ENCODE data around the gene SORD. TPM values are rescaled to one million over a fixed set of nuclear protein-coding genes. Genes with fewer than 3 reads are reported as not detected.
"Not testable (repeated sequence)": the region's sequence is repeated elsewhere in the genome, so short reads cannot be mapped to it uniquely, and the experiment has no call there.

The SORD gene
- total RNA-seq, 1 donor from 2014 or later = 1.6 TPM

DNA sequence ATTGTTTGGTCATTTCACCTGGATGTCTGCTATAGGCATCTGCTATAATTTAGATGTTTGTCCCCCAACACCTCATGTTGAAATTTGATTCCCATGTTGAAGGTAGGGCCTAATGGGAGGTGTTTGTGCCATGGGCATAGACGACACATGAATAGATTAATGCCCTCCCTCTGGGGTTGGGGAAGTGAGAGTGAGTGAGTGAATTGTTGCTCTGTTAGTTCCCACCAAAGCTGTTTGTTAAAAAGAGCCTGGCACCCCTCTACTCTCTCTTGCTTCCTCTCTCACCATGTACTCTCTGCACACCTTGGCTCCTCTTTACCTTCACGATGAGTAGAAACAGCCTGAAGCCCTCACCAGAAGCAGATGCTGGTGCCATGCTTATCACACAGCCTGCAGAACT is 23.9 kb upstream of the SORD start:
- no peak overlapping the region for H3K27ac ChIP-seq (ENCODE audit: low read depth, low read length)
- H3K4me1 ChIP-seq (ENCODE audit: control insufficient read depth in 3 of 3, insufficient read depth in 3 of 3, low read length in 3 of 3) = no peaks in the 10 kb centered on the region

DNA sequence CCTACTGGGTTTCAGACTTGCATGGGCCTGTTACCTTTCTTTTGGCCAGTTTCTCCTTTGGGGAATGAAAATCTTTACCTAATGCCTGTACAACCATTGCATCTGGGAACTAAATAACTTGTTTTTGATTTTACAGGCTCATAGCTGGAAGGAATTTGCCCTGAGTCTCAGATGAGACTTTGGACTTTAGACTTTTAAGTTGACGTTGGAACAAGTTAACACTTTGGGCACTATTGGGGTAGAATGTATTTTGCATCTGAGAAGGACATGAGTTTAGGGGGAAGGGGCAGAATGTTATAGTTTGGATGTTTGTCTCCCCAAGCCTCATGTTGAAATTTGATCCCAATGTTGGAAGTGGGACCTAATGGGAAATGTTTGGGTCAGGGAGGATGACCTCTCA is 21.8 kb upstream of the SORD start:
- not testable (repeated sequence) for H3K27ac ChIP-seq (ENCODE audit: low read depth, low read length); H3K4me3 ChIP-seq (ENCODE audit: low read length in 3 of 3); H3K9ac ChIP-seq (ENCODE audit: low read depth in 1 of 3, low read length in 3 of 3); H3K36me3 ChIP-seq (ENCODE audit: control insufficient read depth in 3 of 3, insufficient read depth in 3 of 3, low read length in 3 of 3); H3K9me3 ChIP-seq (ENCODE audit: control insufficient read depth in 3 of 3, low read length in 3 of 3); H3K27me3 ChIP-seq (ENCODE audit: control insufficient read depth in 3 of 3, insufficient read depth in 3 of 3, low read length in 3 of 3); H3K4me1 ChIP-seq (ENCODE audit: control insufficient read depth in 3 of 3, insufficient read depth in 3 of 3, low read length in 3 of 3)

More for the DNA sequence above, 23.9 kb upstream of the SORD start:
- no peak overlapping the region for H3K9ac ChIP-seq (ENCODE audit: low read depth in 1 of 3, low read length in 3 of 3)
- H3K9me3 ChIP-seq (ENCODE audit: control insufficient read depth in 3 of 3, low read length in 3 of 3) = no peaks in the 10 kb centered on the region
- H3K36me3 ChIP-seq (ENCODE audit: control insufficient read depth in 3 of 3, insufficient read depth in 3 of 3, low read length in 3 of 3) = no peaks in the 10 kb centered on the region
- no peak overlapping the region for H3K4me3 ChIP-seq (ENCODE audit: low read length in 3 of 3)
- H3K27me3 ChIP-seq (ENCODE audit: control insufficient read depth in 3 of 3, insufficient read depth in 3 of 3, low read length in 3 of 3) = no peaks in the 10 kb centered on the region

DNA sequence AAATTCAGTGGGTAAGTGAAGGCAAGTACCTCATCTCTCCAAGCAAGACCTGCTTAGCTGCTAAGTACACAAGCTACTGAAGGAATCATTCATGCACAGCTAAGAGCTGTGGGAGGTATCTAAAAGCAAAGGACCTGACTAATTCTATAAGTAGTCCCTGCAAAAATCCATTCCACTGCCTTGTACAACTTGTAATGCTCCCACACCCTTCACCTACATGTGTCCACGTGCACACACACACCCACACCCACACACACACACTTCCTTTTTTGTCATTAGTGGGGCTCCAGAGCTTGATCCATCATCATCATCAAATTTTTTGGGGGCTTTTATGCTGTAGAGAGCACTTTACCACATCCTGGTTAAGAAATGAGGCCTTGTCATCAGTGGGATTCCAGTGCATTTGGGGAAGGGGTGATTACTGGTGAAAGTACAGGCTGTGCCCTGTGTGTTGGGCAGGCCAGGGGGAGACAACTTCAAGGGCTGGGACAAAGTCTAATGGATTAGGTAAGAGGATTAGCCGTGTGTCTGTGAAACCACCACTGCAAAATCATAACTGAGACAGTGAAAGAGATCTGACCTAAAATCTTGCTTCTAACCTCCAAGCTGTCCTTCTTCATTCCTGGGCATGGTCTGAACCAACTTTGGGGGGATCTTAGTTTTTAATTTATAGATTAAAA is 19.1 kb upstream of the SORD start:
- H3K9ac ChIP-seq (ENCODE audit: low read depth in 1 of 3, low read length in 3 of 3); H3K4me1 ChIP-seq (ENCODE audit: control insufficient read depth in 3 of 3, insufficient read depth in 3 of 3, low read length in 3 of 3); H3K4me3 ChIP-seq (ENCODE audit: low read length in 3 of 3); H3K27me3 ChIP-seq (ENCODE audit: control insufficient read depth in 3 of 3, insufficient read depth in 3 of 3, low read length in 3 of 3); H3K9me3 ChIP-seq (ENCODE audit: control insufficient read depth in 3 of 3, low read length in 3 of 3); H3K36me3 ChIP-seq (ENCODE audit: control insufficient read depth in 3 of 3, insufficient read depth in 3 of 3, low read length in 3 of 3); H3K27ac ChIP-seq (ENCODE audit: low read depth, low read length): not testable (repeated sequence)

DNA sequence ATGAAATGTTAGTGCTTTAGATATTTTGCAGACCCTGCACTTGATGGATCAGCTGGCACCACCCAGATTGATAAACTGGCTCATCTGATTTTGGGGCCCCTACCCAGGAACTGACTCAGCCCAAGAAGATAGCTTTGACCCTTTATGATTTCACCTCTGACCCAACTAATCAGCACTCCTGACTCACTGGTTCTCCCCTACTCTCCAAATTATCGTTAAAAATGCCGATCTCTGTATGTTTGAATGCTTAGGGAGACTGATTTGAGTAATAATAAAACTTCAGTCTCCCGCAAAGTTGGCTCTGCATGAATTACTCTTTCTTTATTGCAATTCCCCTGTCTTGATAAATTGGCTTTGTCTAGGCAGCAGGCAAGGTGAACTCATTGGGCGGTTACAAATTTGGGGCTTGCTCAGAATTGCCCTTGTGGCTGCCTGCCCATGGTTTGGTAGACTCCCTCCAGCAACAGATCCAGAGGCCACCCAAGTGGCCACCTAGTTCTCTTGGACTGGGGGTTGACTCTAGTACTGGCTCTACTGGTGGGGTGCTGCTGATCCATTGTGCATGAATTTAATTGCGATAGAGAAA is 18.3 kb upstream of the SORD start:
- H3K36me3 ChIP-seq (ENCODE audit: control insufficient read depth in 3 of 3, insufficient read depth in 3 of 3, low read length in 3 of 3); H3K9ac ChIP-seq (ENCODE audit: low read depth in 1 of 3, low read length in 3 of 3); H3K9me3 ChIP-seq (ENCODE audit: control insufficient read depth in 3 of 3, low read length in 3 of 3); H3K27ac ChIP-seq (ENCODE audit: low read depth, low read length); H3K4me1 ChIP-seq (ENCODE audit: control insufficient read depth in 3 of 3, insufficient read depth in 3 of 3, low read length in 3 of 3); H3K4me3 ChIP-seq (ENCODE audit: low read length in 3 of 3); H3K27me3 ChIP-seq (ENCODE audit: control insufficient read depth in 3 of 3, insufficient read depth in 3 of 3, low read length in 3 of 3): not testable (repeated sequence)

DNA sequence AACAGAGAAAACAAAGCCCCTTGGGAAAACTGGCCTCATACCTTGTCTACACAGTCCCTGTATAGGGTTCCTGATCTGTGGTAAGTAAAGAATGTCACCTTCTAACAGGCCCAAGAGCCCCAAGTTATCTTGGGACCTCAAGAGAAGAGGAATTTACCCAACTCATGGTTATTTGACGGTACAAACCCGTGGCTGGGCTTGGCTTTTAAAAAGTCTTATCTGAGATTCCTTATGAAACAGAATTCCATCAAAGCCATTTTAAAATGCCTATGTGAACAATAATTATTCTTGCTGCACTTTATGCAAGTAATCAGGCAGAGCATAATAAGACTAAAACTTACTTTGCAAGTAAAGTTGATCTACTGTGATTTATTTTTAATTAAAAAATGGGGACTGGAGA is 13.9 kb upstream of the SORD start:
- no peaks in the 10 kb centered on the region for H3K36me3 ChIP-seq (ENCODE audit: control insufficient read depth in 3 of 3, insufficient read depth in 3 of 3, low read length in 3 of 3)
- no peak overlapping the region for H3K4me3 ChIP-seq (ENCODE audit: low read length in 3 of 3)
- no peak overlapping the region for H3K9ac ChIP-seq (ENCODE audit: low read depth in 1 of 3, low read length in 3 of 3)
- no peaks in the 10 kb centered on the region for H3K9me3 ChIP-seq (ENCODE audit: control insufficient read depth in 3 of 3, low read length in 3 of 3)
- H3K27me3 ChIP-seq (ENCODE audit: control insufficient read depth in 3 of 3, insufficient read depth in 3 of 3, low read length in 3 of 3) = no peaks in the 10 kb centered on the region
- no peak overlapping the region for H3K27ac ChIP-seq (ENCODE audit: low read depth, low read length)
- H3K4me1 ChIP-seq (ENCODE audit: control insufficient read depth in 3 of 3, insufficient read depth in 3 of 3, low read length in 3 of 3) = no peaks in the 10 kb centered on the region

- H3K27me3 ChIP-seq (ENCODE audit: control insufficient read depth in 3 of 3, insufficient read depth in 3 of 3, low read length in 3 of 3); H3K9ac ChIP-seq (ENCODE audit: low read depth in 1 of 3, low read length in 3 of 3); H3K4me1 ChIP-seq (ENCODE audit: control insufficient read depth in 3 of 3, insufficient read depth in 3 of 3, low read length in 3 of 3); H3K4me3 ChIP-seq (ENCODE audit: low read length in 3 of 3); H3K36me3 ChIP-seq (ENCODE audit: control insufficient read depth in 3 of 3, insufficient read depth in 3 of 3, low read length in 3 of 3); H3K9me3 ChIP-seq (ENCODE audit: control insufficient read depth in 3 of 3, low read length in 3 of 3); H3K27ac ChIP-seq (ENCODE audit: low read depth, low read length): not testable (repeated sequence)
Observed at GRCh38 chr15:45015114-45015513, 7.9 kb upstream of the SORD start.

DNA sequence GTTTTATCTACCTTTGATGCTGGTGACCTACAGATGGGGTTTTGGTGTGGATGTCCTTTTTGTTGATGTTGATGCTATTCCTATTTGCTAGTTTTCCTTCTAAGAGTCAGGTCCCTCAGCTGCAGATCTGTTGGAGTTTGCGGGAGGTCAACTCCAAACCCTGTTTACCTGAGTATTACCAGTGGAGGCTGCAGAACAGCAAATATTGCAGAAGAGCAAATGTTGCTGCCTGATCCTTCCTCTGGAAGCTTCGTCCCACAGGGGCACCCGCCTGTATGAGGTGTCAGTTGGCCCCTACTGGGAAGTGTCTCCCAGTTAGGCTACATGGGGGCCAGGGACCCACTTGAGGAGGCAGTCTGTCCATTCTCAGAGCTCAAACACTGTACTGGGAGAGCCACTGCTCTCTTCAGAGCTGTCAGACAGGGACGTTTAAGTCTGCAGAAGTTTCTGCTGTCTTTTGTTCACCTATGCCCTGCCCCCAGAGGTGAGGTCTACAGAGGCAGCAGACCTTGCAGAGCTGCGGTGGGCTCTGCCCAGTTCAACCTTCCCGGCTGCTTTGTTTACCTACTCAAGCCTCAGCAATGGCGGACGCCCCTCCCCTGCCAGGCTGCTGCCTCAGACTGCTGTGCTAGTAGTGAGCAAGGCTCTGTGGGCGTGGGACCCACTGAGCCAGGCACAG is 2.6 kb upstream of the SORD start:
- H3K36me3 ChIP-seq (ENCODE audit: control insufficient read depth in 3 of 3, insufficient read depth in 3 of 3, low read length in 3 of 3); H3K4me3 ChIP-seq (ENCODE audit: low read length in 3 of 3); H3K27me3 ChIP-seq (ENCODE audit: control insufficient read depth in 3 of 3, insufficient read depth in 3 of 3, low read length in 3 of 3); H3K9me3 ChIP-seq (ENCODE audit: control insufficient read depth in 3 of 3, low read length in 3 of 3); H3K9ac ChIP-seq (ENCODE audit: low read depth in 1 of 3, low read length in 3 of 3); H3K27ac ChIP-seq (ENCODE audit: low read depth, low read length): not testable (repeated sequence)
- peaks cover 12 to 18% (median 13%) of the 10 kb centered on the region in 3 donors for H3K4me1 ChIP-seq (ENCODE audit: control insufficient read depth in 3 of 3, insufficient read depth in 3 of 3, low read length in 3 of 3)

- H3K4me3 ChIP-seq (ENCODE audit: low read length in 3 of 3); H3K9ac ChIP-seq (ENCODE audit: low read depth in 1 of 3, low read length in 3 of 3); H3K9me3 ChIP-seq (ENCODE audit: control insufficient read depth in 3 of 3, low read length in 3 of 3); H3K27ac ChIP-seq (ENCODE audit: low read depth, low read length); H3K36me3 ChIP-seq (ENCODE audit: control insufficient read depth in 3 of 3, insufficient read depth in 3 of 3, low read length in 3 of 3); H3K27me3 ChIP-seq (ENCODE audit: control insufficient read depth in 3 of 3, insufficient read depth in 3 of 3, low read length in 3 of 3): not testable (repeated sequence)
- H3K4me1 ChIP-seq (ENCODE audit: control insufficient read depth in 3 of 3, insufficient read depth in 3 of 3, low read length in 3 of 3) = peaks cover 12 to 18% (median 13%) of the 10 kb centered on the region in 3 donors
Observed at GRCh38 chr15:45020901-45021259, 2.1 kb upstream of the SORD start.

- Histone ChIP-seq H3K4me3 (ENCODE audit: low read length in 3 of 3) (no peak overlapping the region), H3K9me3 (ENCODE audit: control insufficient read depth in 3 of 3, low read length in 3 of 3) (no peaks in the 10 kb centered on the region), H3K36me3 (ENCODE audit: control insufficient read depth in 3 of 3, insufficient read depth in 3 of 3, low read length in 3 of 3) (no peaks in the 10 kb centered on the region), H3K9ac (ENCODE audit: low read depth in 1 of 3, low read length in 3 of 3) (no peak overlapping the region), H3K27ac (ENCODE audit: low read depth, low read length) (no peak overlapping the region), H3K4me1 (ENCODE audit: control insufficient read depth in 3 of 3, insufficient read depth in 3 of 3, low read length in 3 of 3) (peaks cover 12 to 18% (median 13%) of the 10 kb centered on the region in 3 donors), H3K27me3 (ENCODE audit: control insufficient read depth in 3 of 3, insufficient read depth in 3 of 3, low read length in 3 of 3) (no peaks in the 10 kb centered on the region)
Observed at GRCh38 chr15:45021348-45021747, 1.6 kb upstream of the SORD start.

- Histone ChIP-seq H3K27ac (ENCODE audit: low read depth, low read length) (no peak overlapping the region), H3K4me3 (ENCODE audit: low read length in 3 of 3) (peak overlapping the region; percentile 79 to 91 (median 91)), H3K27me3 (ENCODE audit: control insufficient read depth in 3 of 3, insufficient read depth in 3 of 3, low read length in 3 of 3) (no peaks in the 10 kb centered on the region), H3K9me3 (ENCODE audit: control insufficient read depth in 3 of 3, low read length in 3 of 3) (no peaks in the 10 kb centered on the region), H3K36me3 (ENCODE audit: control insufficient read depth in 3 of 3, insufficient read depth in 3 of 3, low read length in 3 of 3) (no peaks in the 10 kb centered on the region), H3K9ac (ENCODE audit: low read depth in 1 of 3, low read length in 3 of 3) (peak overlapping the region; percentile 75 to 88 (median 84)), H3K4me1 (ENCODE audit: control insufficient read depth in 3 of 3, insufficient read depth in 3 of 3, low read length in 3 of 3) (peaks cover 12 to 18% (median 13%) of the 10 kb centered on the region in 3 donors)
Observed at GRCh38 chr15:45023659-45024225, 747 bp downstream of the SORD start.

Data from skeletal muscle tissue (tissue), 4 donors.